GM18861 (cell line): ENCODE results near the gene DES.
"Not testable (repeated sequence)": the region's sequence is repeated elsewhere in the genome, so short reads cannot be mapped to it uniquely, and the experiment has no call there.

Experiments
- ATAC-seq: cut with Tn5 transposase; IDR thresholded peaks from one replicate; pipeline ENCODE4 v1.9.1; 2021; ENCODE audit not compliant: unreplicated experiment

The DES gene

GRCh38 chr2:219418155-219419011 lies at the start of gene DES:
Gene DES (plus strand): TSS chr2:219418377. CDS start chr2:219418463, 86 bp downstream.
- no peak for ATAC-seq

GRCh38 chr2:219368690-219369191 lies 49.4 kb upstream of the DES start:
- no peak for ATAC-seq

- ATAC-seq = no peak
These were observed 48.7 kb upstream of the DES start for GRCh38 chr2:219369447-219369861.

GRCh38 chr2:219378163-219378851 lies 39.9 kb upstream of the DES start:
- no peak for ATAC-seq

- ATAC-seq = no peak
These were observed 37.3 kb upstream of the DES start for GRCh38 chr2:219380926-219381325.

GRCh38 chr2:219381448-219381847 lies 36.7 kb upstream of the DES start:
- ATAC-seq = no peak

- ATAC-seq = no peak
These were observed 34.0 kb upstream of the DES start for GRCh38 chr2:219384083-219384713.

- no peak for ATAC-seq
These were observed 33.3 kb upstream of the DES start for GRCh38 chr2:219384859-219385258.

GRCh38 chr2:219385958-219386520 lies 32.1 kb upstream of the DES start:
- ATAC-seq = no peak

GRCh38 chr2:219386532-219387280 lies 31.5 kb upstream of the DES start:
- ATAC-seq = no peak

- peak; percentile 43 for ATAC-seq
These were observed 30.7 kb upstream of the DES start, which contains the start of gene DNPEP for GRCh38 chr2:219387306-219388120. Gene DNPEP (minus strand): TSS chr2:219387912. CDS start chr2:219387794, 118 bp downstream.

GRCh38 chr2:219388121-219388906 lies 29.9 kb upstream of the DES start:
- ATAC-seq = peak; percentile 77

- ATAC-seq = no peak
These were observed 29.3 kb upstream of the DES start for GRCh38 chr2:219388907-219389156.

GRCh38 chr2:219392754-219393153 lies 25.4 kb upstream of the DES start:
- ATAC-seq = no peak

- ATAC-seq = not testable (repeated sequence)
These were observed 23.1 kb upstream of the DES start for GRCh38 chr2:219395056-219395455.

- no peak for ATAC-seq
These were observed 22.6 kb upstream of the DES start for GRCh38 chr2:219395609-219396008.

- ATAC-seq = no peak
These were observed 21.2 kb upstream of the DES start for GRCh38 chr2:219396863-219397457.

- no peak for ATAC-seq
These were observed 19.3 kb upstream of the DES start for GRCh38 chr2:219398721-219399363.
